Activated CD8-positive, alpha-beta memory T cell treated with anti-CD3 and anti-CD28 coated beads, Interleukin-2, amount 50 U/mL, for 4 hours (primary cell): ENCODE data around the gene CADM1.

ENCODE experiments used
- DNase-seq: peaks from one replicate; pipeline ENCODE4 v3.0.0-alpha.2; 2020

The CADM1 gene

DNA sequence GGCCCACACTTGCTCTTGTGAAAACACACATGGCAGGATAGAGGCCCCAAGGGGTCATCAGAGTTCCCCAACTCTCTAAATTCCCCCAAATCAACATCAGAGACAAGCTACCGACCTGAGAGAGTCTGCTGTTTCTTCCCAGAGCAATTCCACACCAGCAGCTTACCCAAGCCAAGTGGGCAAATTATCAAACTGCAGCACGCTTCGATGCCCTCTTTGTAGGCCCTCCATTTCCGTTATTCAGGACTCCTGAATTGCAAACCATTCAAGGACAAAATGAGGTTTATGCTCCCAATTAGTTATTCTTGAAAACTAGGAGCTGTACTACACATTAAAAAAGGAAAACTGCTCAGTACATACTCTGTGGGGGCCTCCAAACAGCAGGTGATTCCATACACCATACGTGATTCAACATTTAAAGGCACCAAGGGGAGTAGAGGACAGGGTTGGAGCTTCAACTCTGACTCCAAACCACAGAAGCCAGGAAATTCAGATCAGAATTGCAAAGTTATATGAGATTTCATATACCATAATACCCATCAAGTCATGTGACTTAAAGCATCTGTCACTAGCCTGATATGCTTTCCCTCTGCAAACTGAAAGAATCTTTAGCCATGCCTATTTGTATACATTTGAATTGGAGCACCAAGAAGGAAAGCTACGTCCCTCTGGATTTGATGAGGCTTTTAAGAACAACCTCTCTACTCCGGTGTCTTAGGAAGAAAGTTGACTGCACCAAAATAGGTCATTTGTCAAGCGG lies 234.8 kb downstream of the CADM1 start:
- DNase-seq = no peak

DNA sequence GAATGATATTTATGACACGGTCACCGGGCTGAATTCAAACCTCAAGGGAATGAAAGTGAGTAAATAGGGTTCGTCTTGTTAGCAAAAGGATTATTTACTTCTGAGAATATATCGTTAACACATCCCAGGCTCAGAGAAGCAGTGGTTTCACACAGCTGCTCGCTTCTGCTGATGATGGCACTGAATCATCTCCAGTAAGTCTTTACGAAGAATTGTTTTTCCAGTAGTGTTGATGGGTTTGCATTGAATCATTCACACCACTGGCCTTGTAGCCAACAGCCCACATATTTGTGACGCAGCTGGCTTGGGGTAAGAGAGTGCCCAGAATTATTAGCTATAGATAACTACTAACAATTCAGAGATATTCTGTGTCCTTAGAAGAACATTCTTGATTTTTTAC lies 236.3 kb downstream of the CADM1 start:
- DNase-seq = no peak

DNA sequence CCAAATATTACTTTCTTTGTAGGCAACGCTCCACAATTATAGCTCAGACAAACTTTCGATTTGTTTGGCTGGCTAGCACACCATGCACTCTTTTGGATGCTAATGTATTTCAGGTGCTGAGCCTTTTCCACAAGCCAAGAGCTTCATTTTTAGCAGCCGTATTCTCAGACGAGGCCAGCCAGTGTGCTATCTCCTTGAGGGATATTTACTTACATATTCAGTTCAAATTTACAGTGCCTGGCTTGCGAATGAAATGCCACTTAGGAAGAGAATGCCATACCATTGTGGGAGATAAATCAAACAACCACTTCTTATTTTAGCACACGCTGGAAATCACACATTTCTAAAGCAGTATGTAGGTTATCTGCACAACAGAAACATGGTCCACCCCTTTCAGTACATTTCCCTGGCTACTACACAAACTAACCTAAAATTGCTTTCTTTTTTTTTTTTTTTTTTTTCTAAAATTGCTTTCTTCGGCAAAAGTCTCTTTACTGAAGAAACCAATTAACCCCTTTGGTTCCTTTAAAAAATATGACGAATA lies 236.9 kb downstream of the CADM1 start:
- DNase-seq = no peak

DNA sequence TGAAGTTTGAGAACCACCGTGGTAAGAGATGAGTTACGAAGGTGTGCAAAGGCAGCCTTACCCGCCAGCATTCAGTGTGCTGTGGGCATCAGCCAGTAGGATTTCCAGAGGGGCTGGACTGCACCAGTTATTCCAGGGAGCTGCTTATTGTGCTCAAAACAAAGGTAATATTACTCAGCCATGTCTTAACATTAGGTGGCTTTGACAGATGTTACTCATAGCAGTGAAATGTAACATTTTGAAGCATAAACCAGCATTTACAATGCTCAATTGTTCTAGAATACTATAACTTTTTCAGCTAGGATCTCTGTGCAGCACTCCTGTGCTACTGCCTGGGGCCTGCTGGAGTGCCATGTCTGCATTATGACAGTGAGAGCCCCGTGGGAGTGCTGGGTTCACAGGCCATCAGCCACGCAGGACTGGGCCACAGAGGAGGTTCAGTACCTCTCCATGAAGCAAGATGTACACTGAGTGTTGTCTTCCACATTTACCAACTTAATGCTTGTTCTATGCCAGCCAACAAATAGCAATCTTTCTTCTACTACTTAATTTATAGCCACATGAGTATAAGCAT lies 238.1 kb downstream of the CADM1 start:
- no peak for DNase-seq

DNA sequence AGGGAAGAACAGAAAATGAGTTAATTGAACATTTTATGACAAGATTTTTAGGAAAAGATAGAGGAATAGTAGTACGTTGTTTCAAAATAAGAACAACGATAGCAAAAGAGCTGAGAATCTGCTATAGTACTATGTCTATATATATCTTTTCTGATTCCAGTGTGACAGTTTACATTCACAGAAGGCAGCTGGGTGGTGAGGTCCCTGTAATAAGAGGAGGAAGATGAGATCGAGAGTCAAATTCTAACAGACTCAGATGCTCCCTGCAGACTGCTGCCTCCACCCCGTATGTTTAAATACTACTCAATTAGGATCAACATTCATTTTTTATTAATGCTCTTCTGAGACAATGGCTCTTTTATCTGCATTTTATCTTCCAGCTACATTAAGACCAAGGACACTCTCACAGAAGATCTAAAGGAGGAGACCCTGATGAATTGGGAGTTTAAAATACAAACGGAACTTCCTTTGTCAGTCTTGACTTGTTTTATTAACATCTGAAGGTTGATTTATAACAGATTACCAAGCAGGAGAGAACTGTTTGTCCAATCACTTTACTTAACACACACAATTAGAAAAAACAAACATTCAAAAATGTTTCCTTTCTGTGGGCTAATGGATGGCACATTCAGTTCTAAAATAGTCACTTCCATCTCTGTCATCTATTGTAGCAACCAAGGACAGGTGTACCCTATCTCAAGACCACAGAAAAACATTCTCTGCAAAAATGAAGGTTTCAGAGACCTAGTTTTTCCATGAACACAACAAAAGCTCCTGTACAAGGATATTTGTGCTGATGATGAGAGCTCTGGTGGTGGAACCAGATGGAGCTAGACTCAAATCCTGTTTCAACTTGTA lies 240.2 kb downstream of the CADM1 start:
- DNase-seq = no peak

DNA sequence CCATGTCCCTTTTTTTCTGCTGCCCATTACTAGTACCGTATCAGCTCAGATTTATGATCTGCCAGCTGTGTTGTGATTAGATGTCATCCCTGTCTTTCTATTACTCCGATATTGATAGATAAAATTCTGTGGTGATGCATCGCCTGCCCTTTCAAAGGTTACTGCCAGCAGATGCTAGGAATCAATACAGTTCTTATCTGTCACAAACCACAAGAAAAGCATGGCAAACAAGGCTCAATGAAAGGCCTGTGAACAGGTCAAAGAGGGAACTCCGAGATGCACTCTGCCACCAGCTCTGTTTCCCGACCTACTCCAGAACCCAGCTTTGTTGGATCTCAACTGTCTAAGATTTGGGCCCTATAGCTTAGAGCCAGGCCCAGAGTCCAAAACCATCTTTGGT lies 246.0 kb downstream of the CADM1 start:
- DNase-seq = no peak

DNA sequence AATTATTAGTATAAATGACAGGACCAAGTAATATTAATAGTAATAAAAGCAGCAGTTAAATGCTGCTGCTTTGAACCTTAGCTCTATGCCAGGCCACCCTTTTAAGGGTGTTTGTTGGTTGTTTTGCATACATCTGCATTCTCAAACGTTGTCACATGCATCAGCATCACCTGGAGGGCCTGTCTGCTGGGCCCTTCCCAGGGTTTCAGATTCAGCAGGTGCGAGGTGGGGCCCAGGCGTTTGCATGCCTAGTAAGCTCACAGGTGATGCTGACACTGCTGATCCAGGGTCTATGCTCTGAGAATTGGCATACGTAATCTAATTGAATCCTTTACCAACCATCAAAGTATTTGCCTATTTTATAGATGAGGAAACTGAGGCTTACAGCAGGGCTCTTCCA lies 246.5 kb downstream of the CADM1 start:
- no peak for DNase-seq

DNA sequence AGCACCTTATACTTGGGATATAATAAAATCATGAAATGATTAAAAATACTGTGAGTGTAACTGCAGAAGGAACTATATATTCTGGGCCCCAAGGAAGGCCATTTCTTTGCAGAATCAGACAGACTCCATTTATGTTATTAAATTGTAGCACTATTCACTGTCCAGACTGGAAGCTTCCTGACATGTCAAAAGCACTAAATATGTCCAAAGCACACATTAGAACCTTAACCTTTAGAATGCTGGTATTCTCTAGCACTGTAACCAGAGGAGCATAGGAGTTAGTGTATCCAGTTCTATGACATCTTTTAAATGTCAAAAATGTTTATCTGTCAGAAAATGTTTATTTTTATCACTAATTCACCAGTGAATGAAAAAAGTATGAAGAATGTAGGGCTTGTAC lies 246.9 kb downstream of the CADM1 start:
- no peak for DNase-seq

DNA sequence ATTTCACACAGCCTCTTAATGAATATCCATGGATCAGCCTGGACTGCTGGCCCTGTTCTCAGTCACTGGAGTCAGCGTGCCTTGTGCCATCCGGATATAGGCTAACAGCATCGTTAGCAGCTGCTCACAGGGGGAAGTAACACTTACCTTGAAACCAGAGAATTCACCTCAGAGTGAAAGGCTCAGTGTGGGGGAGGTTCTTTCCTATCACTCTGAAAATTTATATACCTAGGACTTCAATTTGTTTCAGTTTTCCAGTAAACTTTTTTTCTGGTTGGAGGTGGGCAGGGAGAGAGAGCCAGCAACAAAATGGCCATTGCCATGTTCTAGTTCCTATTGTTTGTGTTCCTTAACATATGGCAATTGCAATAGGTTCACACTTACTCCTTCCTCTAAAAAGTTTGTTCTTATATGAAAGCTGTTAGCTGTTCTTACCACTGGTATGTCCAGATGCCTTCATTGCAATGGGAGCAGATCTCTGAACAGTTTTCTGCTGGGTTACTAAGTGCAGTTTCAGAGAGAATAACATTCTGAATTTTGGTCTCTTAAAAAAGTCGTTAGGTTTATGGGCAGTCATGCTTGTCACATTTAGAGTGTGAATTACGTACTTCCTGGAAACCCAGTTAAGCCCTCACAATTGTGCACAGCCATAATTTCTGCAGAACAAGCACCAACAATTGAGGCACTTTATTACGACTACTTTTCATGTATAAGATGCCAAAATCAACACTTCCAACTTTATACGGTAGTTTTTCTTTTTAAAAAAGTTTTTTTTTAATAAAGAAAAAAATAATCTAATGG lies 247.6 kb downstream of the CADM1 start:
- DNase-seq = no peak

DNA sequence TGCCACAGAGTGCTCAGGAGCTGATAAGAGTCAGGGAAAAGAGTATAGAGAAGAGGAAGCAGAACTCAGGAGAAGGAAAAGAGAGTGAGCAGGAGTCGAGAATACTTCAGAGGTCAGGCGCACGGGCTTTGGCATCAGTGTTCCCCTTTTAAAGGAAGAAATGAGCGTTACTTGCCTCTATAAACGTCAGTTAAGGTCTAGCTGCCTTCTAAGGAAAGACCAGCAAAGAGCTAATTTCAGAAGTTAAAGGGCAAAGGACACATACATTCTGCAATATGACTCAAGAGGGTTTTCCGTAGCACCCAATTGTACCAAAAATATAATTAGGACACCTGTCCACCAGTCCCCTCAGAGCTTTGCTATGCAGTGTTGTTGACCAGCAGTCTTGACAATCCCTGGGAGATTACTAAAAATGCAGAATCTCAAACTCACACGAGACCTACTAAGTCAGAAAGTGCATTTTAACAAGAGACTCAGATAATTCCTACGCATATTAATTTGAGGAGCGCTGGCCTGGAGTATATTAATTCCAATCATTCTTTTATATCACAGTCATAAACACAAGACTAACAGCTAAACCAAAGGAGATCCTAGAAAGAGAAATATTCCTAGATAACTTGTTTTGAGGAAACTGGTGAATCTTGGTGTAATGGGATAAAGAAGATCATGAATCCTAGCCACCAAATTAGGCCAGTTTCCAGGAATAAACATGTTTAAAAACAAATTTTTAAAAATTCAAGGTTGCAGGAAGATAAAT lies 249.0 kb downstream of the CADM1 start:
- DNase-seq = no peak

DNA sequence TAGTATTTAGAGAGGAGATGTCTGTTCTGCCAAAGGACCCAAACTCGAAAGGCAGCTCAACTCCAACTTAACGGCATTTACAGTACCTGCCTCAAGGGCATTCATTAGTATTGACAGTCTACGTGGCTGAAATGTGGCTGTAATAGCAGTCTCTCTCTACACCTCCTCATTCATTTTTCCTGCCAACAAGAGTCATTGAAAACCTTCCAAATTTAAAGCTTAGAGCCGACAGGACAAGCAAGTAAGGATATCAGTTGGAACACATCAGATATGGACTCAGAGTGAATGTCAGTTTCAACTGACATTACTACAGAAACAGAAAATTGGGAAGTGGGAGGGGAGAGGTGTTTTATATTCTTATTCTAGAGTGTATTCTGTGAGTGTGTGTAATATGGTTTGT lies 253.1 kb downstream of the CADM1 start:
- DNase-seq = no peak

DNA sequence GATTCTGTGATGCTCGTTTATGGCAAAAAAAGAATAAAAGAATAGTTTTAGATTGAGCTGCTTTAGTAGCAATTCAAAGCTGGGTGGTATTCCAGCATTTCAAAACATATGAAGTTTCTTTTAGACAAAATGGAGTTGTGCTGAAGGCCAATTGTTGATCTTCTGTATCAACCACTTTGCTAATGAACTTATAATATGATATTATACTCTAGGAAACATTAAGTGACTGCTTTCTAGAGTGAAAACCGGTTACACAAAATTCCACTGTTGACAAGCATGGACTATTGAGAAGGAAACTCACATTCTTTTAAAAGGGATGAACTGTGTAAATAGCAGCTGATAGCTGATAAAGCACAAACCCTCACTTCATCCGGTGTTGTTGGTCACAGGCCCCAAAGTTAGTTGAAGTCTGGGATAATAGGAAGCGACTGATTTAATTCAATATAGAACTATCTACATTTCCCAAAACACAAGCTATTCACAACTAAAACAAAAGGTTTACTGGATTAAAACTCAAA lies 255.1 kb downstream of the CADM1 start:
- DNase-seq = no peak

DNA sequence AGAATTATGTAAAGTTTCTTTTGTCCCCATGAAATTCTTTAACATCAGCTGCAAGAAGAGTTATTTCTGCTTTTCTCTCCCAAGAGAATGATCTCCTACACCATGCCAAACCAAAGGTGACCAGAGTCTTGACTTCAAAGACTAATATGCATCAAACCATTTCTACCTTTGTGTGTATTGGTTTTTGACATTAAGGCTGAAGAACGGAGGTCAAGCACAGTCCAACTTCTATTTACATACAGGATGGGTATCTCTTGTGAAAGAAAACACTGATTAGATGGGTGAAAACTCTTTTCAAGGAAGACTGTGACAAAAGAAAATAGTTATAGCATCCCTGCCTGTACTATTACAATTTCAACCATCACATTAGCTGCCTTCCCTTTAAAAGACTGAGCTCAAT lies 256.3 kb downstream of the CADM1 start:
- no peak for DNase-seq

DNA sequence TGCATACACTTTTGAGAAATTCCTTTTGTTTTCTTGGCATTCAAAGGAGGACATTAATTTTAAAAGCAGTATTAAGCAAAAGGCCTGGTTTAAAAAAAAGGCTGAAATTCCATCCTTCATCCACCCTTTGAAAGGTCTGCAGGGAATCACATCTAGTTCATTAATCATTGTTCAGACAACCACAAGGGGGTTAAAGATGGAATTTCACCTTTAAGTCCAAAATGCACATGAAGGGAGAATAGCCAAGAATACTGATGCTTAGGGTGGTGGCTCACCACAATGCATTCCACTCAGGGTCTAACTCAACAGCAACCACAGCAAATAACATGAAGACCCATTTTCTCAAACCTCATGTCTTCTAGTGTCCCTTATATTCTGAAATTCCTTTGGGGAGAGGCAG lies 256.9 kb downstream of the CADM1 start:
- DNase-seq = no peak

DNA sequence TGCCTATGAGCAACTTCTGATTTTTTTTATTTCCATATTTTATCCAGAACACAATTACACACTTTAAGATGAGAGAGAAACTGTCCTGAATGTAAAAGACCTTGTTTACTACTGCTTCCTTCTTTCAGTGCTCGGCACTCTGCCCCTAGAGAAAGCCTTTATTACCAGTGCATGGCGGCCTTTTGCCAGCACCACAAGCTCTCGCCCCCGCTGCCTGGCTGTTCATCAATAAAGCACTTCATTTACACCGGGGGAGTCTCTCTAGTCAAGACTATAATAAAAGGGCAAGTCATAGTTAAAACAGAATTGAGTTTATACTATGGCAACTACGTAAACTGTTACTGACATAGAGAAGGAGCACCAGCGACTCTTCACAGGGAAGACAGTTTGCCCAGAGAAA lies 259.5 kb downstream of the CADM1 start:
- no peak for DNase-seq

DNA sequence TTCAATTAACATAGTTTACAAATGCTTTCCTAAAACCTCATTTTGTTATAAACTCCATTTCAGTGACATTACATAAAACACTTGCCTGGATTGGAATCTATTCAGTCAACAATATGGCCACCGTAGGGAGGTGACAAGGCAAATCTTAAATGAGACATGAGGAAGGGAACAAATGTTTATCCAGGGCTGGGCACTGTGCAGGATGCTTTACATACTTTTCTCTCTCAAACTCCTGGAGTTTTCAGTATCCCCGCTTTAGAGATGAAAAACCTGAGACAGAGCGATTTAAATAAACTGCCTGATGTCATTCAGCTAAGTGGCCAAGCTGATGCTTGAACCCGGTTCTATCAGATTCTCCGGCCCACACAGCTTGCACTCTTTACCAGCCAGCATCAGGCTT lies 259.9 kb downstream of the CADM1 start:
- DNase-seq = no peak

DNA sequence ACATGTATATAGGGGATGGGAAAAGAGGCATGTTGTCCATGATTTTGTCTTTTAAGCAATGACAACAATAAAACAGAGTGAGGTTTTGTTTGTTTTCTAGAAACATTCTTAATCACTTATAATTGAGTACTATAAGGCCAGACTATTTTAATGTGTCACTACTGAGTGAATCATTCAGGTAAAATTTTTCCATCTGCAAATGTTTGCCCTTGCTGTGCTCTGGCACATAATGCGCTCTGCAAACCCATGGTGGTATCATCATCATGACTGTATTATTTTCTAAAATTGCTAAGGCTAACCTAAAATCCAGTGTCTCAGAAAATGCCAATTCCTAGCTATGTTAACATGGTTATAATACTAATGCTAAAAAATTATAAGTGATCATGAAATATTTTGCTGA lies 261.2 kb downstream of the CADM1 start:
- no peak for DNase-seq

DNA sequence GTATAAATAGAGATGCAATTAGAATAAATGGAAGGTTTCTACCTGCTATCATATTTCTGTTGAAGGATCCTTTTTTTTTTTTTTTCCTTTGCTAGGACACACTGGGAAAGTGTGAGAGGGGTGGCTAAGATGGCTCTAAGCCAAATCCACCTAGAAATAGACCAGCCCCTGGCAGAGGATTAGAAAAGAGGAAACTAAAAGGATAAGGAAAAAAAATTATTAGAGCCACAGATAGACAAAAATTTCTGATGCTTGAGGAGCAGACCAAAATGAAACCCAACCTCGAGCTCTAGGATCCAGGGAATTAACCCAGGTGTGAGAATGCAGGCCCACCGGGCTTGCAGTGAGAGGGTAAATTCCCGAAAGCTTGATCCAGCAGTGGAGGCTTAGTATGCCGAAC lies 262.3 kb downstream of the CADM1 start:
- DNase-seq = no peak

DNA sequence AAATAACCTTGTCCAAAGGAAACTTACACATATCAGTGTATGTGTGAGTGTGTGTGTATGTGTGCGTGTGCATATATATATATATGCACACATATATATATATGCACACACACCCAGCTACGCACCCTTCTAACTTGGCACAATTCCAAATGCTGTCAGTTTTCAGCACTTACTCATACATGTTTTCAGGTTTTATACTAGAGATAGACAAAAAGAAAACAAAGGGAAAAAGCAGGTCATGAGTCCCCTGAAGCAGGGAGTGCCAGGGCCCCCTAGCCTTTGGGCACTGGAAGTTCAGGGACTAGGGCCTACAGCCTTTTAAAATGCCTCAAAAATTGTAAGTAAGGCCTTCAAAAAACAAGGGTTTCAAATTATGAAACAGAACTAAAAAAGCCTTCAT lies 265.4 kb downstream of the CADM1 start:
- no peak for DNase-seq

DNA sequence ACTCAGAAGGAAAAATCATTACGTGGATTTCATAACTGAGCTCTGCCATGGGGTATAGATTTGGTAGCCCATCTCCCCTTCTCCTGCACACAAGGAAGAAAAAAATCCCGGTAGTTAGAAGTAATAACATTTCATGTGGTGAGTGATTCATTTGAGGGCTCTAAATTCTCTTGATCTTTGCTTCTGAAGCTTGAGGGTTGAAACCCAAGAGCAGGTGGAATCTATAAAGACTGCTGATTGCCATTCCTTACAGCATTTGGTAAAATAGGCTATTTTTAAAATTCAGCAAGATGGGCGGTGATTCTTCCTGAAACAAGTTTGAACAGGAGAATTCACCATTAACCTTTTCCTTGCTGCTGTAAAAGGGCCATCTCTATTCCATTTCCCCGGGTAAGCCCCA lies 266.1 kb downstream of the CADM1 start:
- DNase-seq = no peak

DNA sequence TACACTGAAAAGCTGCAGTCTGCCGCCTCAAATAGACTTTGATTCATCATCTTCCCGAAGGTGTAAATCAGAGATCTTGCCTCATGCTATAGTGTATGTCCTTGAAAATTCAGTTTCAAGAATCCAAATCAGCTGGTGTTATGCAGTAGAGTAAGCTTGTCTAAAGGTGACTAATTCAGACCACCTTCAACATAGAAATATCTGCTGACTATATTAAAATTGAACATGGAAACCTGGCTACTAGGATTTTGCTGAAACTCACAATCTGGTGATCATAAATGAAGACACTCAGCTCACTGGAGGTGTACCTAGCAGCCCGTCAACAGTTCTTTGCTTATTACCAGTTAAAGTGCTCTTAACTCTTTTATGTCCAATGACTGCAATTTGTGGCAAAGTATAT lies 266.6 kb downstream of the CADM1 start:
- DNase-seq = no peak

DNA sequence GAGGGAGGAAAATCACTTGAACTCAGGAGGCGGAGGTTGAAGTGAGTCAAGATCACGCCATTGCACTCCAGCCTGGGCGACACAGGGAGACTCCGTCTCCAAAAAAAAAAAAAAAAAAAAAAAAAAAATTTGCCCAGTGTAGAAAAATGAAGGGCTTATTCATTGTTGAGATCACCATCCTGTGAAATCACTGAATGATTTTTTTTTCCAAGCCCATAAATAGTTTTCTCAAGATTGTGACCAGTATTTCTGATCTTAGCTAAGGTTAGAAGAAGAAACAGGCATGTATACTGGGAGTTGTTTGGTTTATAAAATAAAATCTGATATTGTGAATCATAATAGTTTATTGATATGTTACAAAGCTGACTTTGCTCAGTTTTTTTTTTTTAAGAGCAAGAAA lies 269.4 kb downstream of the CADM1 start:
- no peak for DNase-seq
